C4-2B (cell line): ENCODE results near the gene TRMT2A.

Experiments used
- H3K27ac ChIP-seq: fragments of 450-650 bp; 2 replicates; pipeline ENCODE4 v1.5.1; 2017
- ZFX ChIP-seq: fragments of 450-650 bp; IDR thresholded peaks from 2 replicates; pipeline ENCODE4 v1.6.1; 2017
- TF ChIP-seq, protein P1 (sequence below): fragments of 450-650 bp; conservative IDR thresholded peaks from 2 replicates; pipeline ENCODE4 v1.5.1; 2017; ENCODE audit warnings: mild to moderate bottlenecking

Gene TRMT2A

DNA sequence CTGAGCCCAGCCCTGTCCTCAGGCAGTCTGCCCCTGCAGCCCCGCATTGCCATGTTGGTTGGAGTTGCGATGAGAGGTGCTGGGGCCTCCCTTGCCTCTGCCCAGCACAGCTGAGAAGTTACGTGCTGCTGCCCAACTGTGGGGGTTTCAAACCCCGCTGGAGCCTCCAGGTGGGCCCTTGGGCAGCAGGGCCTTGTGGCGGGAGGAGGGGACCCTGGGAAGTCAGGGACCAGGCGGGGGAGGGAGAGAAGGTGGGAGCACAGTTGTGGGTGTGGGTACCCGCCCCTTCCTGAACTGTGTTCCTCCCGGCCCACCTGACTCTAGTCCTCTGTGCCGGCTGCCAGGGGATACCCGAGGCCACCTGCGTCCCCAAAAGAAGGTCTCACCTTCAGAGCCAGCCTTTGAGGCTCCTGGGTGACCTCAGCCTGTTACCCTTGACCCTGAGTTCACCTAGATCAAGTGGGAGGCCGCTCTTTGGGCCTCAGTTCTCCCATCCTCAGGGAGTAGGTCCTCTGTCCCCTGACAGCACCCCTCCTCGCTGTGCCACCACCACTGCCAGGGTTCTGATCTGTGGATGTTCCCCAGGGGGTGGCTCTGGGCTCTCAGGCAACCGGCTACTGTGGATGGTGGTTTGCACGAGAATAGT lies 41.5 kb upstream of the TRMT2A start:
- TF ChIP-seq, protein P1, sequence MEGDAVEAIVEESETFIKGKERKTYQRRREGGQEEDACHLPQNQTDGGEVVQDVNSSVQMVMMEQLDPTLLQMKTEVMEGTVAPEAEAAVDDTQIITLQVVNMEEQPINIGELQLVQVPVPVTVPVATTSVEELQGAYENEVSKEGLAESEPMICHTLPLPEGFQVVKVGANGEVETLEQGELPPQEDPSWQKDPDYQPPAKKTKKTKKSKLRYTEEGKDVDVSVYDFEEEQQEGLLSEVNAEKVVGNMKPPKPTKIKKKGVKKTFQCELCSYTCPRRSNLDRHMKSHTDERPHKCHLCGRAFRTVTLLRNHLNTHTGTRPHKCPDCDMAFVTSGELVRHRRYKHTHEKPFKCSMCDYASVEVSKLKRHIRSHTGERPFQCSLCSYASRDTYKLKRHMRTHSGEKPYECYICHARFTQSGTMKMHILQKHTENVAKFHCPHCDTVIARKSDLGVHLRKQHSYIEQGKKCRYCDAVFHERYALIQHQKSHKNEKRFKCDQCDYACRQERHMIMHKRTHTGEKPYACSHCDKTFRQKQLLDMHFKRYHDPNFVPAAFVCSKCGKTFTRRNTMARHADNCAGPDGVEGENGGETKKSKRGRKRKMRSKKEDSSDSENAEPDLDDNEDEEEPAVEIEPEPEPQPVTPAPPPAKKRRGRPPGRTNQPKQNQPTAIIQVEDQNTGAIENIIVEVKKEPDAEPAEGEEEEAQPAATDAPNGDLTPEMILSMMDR: no peak
- no peak for TF ChIP-seq ZFX
- H3K27ac ChIP-seq: no peak overlapping the region

DNA sequence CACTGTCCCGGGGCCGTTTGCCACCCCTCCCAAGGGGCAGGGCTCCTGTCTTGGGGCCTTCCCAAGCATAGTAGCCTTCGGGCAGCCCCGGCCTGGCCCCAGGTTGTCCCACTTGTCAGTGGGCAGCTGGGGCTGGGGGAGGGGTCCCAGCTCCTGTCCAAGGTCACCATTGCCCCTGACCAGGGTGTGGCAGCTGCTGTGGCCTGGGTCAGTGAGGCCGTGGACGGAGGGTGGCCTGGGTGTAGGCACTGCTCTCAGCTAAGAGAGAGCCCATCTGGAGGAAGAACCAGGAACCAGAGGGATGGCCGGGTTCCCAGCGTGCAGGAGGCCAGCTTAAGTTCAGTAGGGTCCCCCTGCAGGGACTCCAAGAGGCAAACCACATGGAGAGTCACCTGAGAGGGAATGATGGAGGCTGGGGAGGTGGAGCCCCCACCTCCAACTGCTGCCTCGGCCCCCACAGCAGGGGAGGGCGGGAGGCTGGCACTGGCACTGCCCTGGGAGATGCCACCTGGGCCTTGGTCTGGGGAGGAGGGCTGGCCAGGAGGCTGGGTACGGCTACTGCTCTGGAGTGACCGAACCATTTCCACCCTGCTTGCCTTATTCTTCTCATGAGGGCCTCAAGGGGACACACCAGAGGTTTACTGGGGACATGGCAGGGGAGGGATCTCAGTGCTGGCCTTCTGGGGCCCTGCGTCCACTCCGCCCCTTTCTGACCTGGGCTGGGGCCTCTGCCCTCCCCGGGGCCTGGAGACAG lies 40.6 kb upstream of the TRMT2A start:
- H3K27ac ChIP-seq: no peak overlapping the region
- TF ChIP-seq, protein P1: 0 out of 2 replicates have a peak, but pooled peaks have one; percentile 39
- TF ChIP-seq ZFX: no peak

DNA sequence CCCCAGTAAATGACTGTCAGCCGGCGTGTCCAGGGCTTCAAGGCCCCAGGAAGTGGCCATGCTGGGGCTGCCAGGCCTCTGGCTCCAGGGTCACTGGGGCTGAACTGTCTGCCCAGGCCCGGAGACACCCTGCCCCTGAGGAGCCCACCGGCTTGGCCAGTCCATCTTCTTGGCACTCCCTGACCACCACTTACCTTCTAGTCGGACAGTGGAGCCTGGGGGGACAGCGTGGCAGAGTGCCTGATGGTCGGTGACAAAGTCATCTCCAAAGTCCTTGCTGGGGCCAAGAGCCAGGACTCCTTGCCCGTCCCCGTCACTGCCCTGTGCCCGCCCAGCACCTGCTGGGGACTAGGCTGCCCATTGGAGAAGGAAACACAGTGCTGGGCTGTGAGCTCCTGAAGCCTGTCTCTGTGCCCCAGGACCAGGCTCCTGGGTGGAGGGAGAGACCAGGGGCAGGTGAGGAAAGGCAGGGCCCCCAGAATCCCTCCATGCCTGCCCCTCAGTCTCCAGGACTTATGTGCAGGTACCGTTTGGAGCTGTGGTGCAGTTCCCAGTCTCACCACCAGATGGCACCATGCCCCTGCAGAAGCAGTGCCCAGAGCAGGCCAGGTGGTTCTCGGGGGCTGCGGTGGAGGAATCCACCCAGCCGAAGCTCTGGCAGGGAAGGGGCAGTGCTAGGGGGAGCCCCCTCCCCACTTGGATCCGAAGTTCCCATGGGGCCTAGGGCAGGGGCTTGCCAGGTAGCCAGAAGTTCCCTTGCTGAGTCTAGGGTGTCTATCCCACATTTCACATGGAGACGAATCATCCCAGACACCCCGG lies 39.8 kb upstream of the TRMT2A start:
- TF ChIP-seq, protein P1: peak; percentile 96
- TF ChIP-seq ZFX: no peak
- no peak overlapping the region for H3K27ac ChIP-seq

DNA sequence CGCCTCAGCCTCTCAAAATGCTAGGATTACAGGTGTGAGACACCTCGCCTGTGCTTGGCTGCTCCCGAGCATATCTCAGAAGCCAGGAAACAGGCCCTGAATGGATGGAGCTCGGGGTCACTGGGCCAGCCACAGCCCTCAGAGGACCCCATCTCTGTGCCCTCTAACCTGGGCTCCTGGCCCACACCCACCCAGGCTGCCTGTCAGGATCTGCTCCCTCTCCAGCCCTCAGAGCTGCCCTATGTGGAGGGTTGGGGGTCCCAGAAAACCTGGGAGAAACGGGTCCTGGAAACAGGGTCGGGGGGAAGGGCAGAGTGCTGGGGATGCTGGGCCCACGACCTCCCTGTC lies 39.0 kb upstream of the TRMT2A start:
- no peak for TF ChIP-seq ZFX
- TF ChIP-seq, protein P1: no peak

DNA sequence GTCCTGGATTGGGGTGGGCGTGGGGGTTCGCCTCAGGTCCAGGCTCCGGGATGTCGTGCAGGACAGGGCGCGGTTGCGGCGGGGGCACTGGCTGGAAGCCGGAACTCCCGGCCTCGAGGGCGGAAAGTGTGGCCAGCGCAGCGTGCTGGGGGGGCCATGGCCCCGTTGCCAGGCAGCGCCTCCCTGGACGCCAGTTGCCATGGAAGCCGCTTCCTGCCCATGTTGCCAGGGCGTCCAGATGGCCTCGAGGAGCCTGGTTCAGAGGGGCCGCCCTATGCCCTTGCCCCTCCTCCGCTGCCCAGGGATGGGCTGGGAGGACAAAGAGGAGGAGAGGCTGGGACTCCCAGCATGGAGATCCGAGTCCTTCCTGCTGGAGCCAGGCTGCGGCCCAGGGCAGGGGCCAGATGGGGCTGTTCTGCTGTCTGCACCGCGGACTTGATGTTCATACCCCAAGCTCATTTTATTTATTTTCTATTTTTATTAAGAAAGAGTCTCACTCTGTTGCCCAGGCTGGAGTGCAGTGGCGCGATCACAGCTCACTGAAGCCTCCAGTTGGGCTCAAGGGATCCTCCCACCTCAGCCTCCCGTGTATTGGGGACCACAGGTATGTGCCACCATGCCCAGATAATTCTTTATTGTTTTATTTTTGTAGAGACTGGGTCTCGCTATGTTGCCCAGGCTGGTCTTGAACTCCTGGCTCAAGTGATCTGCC lies 38.5 kb upstream of the TRMT2A start:
- no peak overlapping the region for H3K27ac ChIP-seq
- TF ChIP-seq ZFX: no peak
- TF ChIP-seq, protein P1: no peak

More for the DNA sequence above, 39.0 kb upstream of the TRMT2A start:
- H3K27ac ChIP-seq: no peak overlapping the region

DNA sequence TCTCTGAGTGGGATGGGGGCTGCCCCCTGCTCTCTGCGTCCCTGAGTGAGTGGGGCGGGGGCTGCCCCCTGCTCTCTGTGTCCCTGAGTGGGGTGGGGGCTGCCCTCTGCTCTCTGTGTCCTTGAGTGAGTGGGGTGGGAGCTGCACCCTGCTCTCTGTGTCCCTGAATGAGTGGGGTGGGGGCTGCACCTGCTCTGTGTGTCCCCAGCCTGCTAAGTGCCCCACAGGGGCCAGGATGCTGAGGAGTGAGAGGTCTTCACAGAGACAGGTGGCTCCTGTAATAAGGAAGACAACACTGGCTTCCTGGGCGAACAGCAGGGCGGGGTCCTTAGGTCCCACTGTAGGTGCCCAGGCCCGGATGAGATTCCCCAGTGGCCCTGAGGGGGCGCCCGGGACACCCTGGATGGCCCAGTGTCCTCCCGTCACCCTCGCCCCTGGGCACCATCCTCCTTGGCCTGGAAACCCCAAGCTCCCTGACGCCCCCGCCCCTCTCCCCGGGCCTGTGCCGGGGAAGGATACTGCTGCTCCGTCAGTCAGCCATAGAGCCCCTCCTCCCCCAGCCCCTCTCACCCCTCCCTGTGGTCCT lies 37.7 kb upstream of the TRMT2A start:
- H3K27ac ChIP-seq: no peak overlapping the region
- TF ChIP-seq ZFX: no peak
- TF ChIP-seq, protein P1: no peak; the same call in 1 of the 2 replicates
